IMR-90 (cell line): ENCODE data around the gene CHAT. TPM values are rescaled to one million over a fixed set of nuclear protein-coding genes. Genes with fewer than 3 reads are reported as not detected.

ENCODE experiments used
- ATAC-seq: fragments of 200-7000 bp; cut with Tn5 transposase; 2 replicates; pipeline ENCODE4 v1.9.1; 2020; ENCODE audit warnings: low read depth, mild to moderate bottlenecking, moderate library complexity
- BruUV-seq: library from RNA; stranded (reverse); fragments of 400-500 nt; replicated peaks from 2 replicates; lab custom pipeline; 2021; lab: Mats Ljungman, UMichigan
- CTCF ChIA-PET: fragments of 300-600 bp; formaldehyde crosslinking; extraction: SDS; loops from one replicate; lab custom pipeline; 2021; ENCODE audit warnings: antibody characterized with exemption; lab: Yijun Ruan, JAX
- POLR2A ChIA-PET: fragments of 300-600 bp; sonication (Branson Sonifier 250); formaldehyde crosslinking; loops from one replicate; lab custom pipeline; 2022; ENCODE audit warnings: antibody characterized with exemption; ENCODE audit not compliant: unreplicated experiment; lab: Charles Lee
- DNase-seq: peaks from one replicate; pipeline ENCODE4 v3.0.0; 2013
- H2AFZ ChIP-seq: replicated peaks from 2 replicates; pipeline ENCODE3; 2013; ENCODE audit warnings: low read length, mild to moderate bottlenecking; ENCODE audit not compliant: poor library complexity
- H2AK5ac ChIP-seq: 2 replicates; pipeline ENCODE4 v1.6.1; 2013; ENCODE audit warnings: low read depth, low read length, inconsistent platforms
- H2AK9ac ChIP-seq: replicated peaks from 2 replicates; pipeline ENCODE3; 2013; ENCODE audit warnings: mild to moderate bottlenecking, low read depth, low read length, moderate library complexity; ENCODE audit not compliant: poor library complexity
- H2BK120ac ChIP-seq: 2 replicates; pipeline ENCODE4 v1.6.1; 2013; ENCODE audit warnings: low read depth, low read length, inconsistent platforms
- H2BK15ac ChIP-seq: 3 replicates; pipeline ENCODE4 v1.6.1; 2013; ENCODE audit warnings: low read depth, low read length, inconsistent platforms
- H2BK20ac ChIP-seq: 2 replicates; pipeline ENCODE4 v1.6.1; 2013; ENCODE audit warnings: low read depth, mild to moderate bottlenecking, inconsistent platforms, low read length, moderate library complexity
- H2BK5ac ChIP-seq: 2 replicates; pipeline ENCODE4 v1.6.1; 2013; ENCODE audit warnings: mild to moderate bottlenecking, low read depth, low read length, inconsistent platforms; ENCODE audit not compliant: poor library complexity, severe bottlenecking
- H3K14ac ChIP-seq: replicated peaks from 2 replicates; pipeline ENCODE4 v1.6.1; 2013; ENCODE audit warnings: low read depth, low read length, inconsistent platforms
- H3K18ac ChIP-seq: 2 replicates; pipeline ENCODE4 v1.6.1; 2013; ENCODE audit warnings: low read depth, low read length, control low read depth
- H3K23ac ChIP-seq: 2 replicates; pipeline ENCODE4 v1.6.1; 2013; ENCODE audit warnings: low read depth, low read length, inconsistent platforms
- H3K27ac ChIP-seq: 2 replicates; pipeline ENCODE4 v1.5.1; 2013; ENCODE audit warnings: mild to moderate bottlenecking, control low read depth, low read length; ENCODE audit not compliant: insufficient read depth
- H3K27me3 ChIP-seq: 2 replicates; pipeline ENCODE4 v1.6.1; 2013; ENCODE audit warnings: low read length; ENCODE audit not compliant: control insufficient read depth, insufficient read depth
- H3K36me3 ChIP-seq: 2 replicates; pipeline ENCODE4 v1.6.1; 2013; ENCODE audit warnings: low read length, mixed read lengths; ENCODE audit not compliant: control insufficient read depth, insufficient read depth
- H3K4ac ChIP-seq: 2 replicates; pipeline ENCODE4 v1.6.1; 2013; ENCODE audit warnings: low read depth, low read length, inconsistent platforms
- H3K4me1 ChIP-seq: 2 replicates; pipeline ENCODE4 v1.6.1; 2013; ENCODE audit warnings: low read length, mixed read lengths; ENCODE audit not compliant: control insufficient read depth, insufficient read depth
- H3K4me2 ChIP-seq: 2 replicates; pipeline ENCODE4 v1.6.1; 2013; ENCODE audit warnings: low read depth, mild to moderate bottlenecking, control low read depth, low read length, moderate library complexity
- H3K4me3 ChIP-seq: 2 replicates; pipeline ENCODE4 v1.5.1; 2013; ENCODE audit warnings: low read depth, mild to moderate bottlenecking, control low read depth, low read length, moderate library complexity; ENCODE audit not compliant: insufficient read depth
- H3K56ac ChIP-seq: 2 replicates; pipeline ENCODE4 v1.6.1; 2013; ENCODE audit warnings: low read length, inconsistent platforms; ENCODE audit not compliant: insufficient read depth; ENCODE audit errors: extremely low read depth
- H3K79me1 ChIP-seq, 2 experiments: 2 replicates each; pipeline ENCODE4 v1.6.1; 2013; ENCODE audit warnings: low read length in 2 of 2, inconsistent platforms in 1 of 2, low read depth in 1 of 2
- H3K9ac ChIP-seq: 2 replicates; pipeline ENCODE4 v1.6.1; 2013; ENCODE audit warnings: low read depth, low read length, control low read depth
- H3K9me1 ChIP-seq: 2 replicates; pipeline ENCODE4 v1.6.1; 2013; ENCODE audit warnings: low read length, inconsistent platforms; ENCODE audit not compliant: insufficient read depth
- H3K9me3 ChIP-seq: 2 replicates; pipeline ENCODE4 v1.6.1; 2013; ENCODE audit warnings: low read length; ENCODE audit not compliant: control insufficient read depth, insufficient read depth
- H4K20me1 ChIP-seq: 2 replicates; pipeline ENCODE4 v1.6.1; 2013; ENCODE audit warnings: low read length, inconsistent platforms; ENCODE audit not compliant: insufficient read depth
- H4K5ac ChIP-seq: 2 replicates; pipeline ENCODE4 v1.6.1; 2013; ENCODE audit warnings: mild to moderate bottlenecking, low read depth, low read length, control low read depth
- H4K8ac ChIP-seq, 2 experiments: 2 replicates each; pipeline ENCODE4 v1.6.1; 2013; ENCODE audit warnings: low read depth in 2 of 2, low read length in 2 of 2, control low read depth in 1 of 2, inconsistent platforms in 1 of 2
- H4K91ac ChIP-seq: 2 replicates; pipeline ENCODE4 v1.6.1; 2013; ENCODE audit warnings: low read depth, low read length, inconsistent platforms; ENCODE audit not compliant: insufficient read depth
- BHLHE40 ChIP-seq: fragments of 150-350 bp; IDR thresholded peaks from 2 replicates; pipeline ENCODE4 v1.6.1; 2016; ENCODE audit warnings: mild to moderate bottlenecking, low read depth, low read length
- CHD1 ChIP-seq: IDR thresholded peaks from 2 replicates; pipeline ENCODE4 v1.6.1; 2012; ENCODE audit warnings: low read depth, low read length, improper control_type of control experiment
- MXI1 ChIP-seq: IDR thresholded peaks from 2 replicates; pipeline ENCODE4 v1.6.1; 2012; ENCODE audit warnings: low read depth, mild to moderate bottlenecking, low read length, moderate library complexity, borderline replicate concordance
- POLR2A ChIP-seq: IDR thresholded peaks from 2 replicates; pipeline ENCODE4 v1.6.1; 2012; ENCODE audit warnings: mild to moderate bottlenecking, low read depth, low read length
- RFX5 ChIP-seq: IDR thresholded peaks from 2 replicates; pipeline ENCODE4 v1.8.0; 2012; ENCODE audit warnings: low read depth, mild to moderate bottlenecking, low read length, moderate library complexity
- SMC3 ChIP-seq: fragments of 150-350 bp; IDR thresholded peaks from 2 replicates; pipeline ENCODE4 v1.6.1; 2016; ENCODE audit warnings: low read depth, mild to moderate bottlenecking, antibody characterized with exemption, low read length, moderate library complexity
- WGBS, 2 experiments: methylation state at CpG; one replicate each; pipeline versions ENCODE4 v1.1.5 to v1.1.7; 2013; ENCODE audit warnings: missing lambda C conversion rate in 2 of 2; ENCODE audit not compliant: insufficient read length in 1 of 2; ENCODE audit errors: extremely low coverage in 2 of 2; 5-methylcytosine and 5-hydroxymethylcytosine counted together
- dilution Hi-C: fragments of 300-500 bp; cut with HindIII; formaldehyde crosslinking; loops from one replicate; pipeline ENCODE4 v1.14.3; 2018; ENCODE audit warnings: low sequenced_read_pairs; ENCODE audit not compliant: unreplicated experiment
- in situ Hi-C: fragments of 300-500 bp; cut with MboI; formaldehyde crosslinking; loops from 3 replicates; pipeline ENCODE4 v1.14.3; 2019; ENCODE audit warnings: low sequenced_read_pairs, inconsistent platforms, mixed read lengths
- intact Hi-C: fragments of 100-400 bp; cut with micrococcal nuclease; formaldehyde crosslinking; loops from 2 replicates; pipeline ENCODE4 v1.10.0; 2022
- polyA plus RNA-seq, 3 experiments: library from polyadenylated mRNA; depleted of rRNA; stranded (reverse); fragments of >200 nt; gene quantifications; 2 replicates each; pipeline ENCODE4 v1.2.3, GENCODE V29; 2012; ENCODE audit warnings: low replicate concordance in 1 of 3
- total RNA-seq: library from RNA; depleted of rRNA; stranded (reverse); fragments of >200 nt; gene quantifications from 2 replicates; pipeline ENCODE4 v1.2.3, GENCODE V29; 2012

Gene CHAT
- total and polyA plus RNA-seq, 2 of the 4 experiments (the other 2 are of a cell fraction) = not detected

DNA sequence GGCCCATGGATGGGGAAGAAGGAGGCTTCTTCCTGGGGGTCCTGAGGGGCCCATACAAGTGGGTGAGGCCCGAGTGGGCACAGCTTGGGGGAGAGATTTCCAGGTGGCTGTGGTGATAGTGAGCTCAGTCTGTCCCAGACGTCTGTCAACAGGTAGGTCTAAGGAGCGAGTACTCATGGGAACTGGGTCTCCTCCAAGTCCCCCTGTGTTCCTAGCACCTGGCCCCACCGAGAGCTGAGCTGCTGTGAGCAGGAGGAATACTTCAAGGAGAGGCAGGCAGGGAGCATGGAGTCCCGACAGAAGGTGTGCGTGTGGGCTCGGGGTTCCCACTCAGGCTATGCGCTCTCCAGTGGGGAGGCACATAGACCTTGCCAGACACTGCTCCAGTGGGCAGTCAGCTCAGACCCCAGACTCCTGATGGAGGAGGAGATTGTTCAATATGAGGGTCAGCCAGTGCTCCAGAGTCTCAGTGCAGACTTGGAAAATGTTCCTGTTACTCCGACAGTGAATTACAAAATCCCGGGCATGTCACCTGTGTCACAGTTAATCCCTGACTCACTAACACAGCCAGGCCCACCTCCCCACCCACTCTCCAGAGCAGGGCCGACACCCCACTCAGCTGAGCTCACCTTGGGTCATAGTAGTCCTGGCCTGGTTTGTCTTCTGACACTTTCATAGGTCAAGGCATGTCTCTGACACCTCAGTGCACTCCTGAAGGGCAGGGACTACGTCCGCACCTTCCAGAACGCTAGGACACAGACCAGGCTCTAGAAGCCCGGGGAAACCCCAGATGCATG lies 37.4 kb downstream of the CHAT start:
- no peak overlapping the region for H2AK5ac ChIP-seq
- no peaks in the 10 kb centered on the region for H3K36me3 ChIP-seq
- in situ Hi-C loops = no loop called here
- intact Hi-C loops = no loop called here
- no peak overlapping the region for H3K4me3 ChIP-seq
- H4K5ac ChIP-seq = no peak overlapping the region
- no peak overlapping the region for H2BK15ac ChIP-seq
- H3K4ac ChIP-seq = no peak overlapping the region
- H3K14ac ChIP-seq = no peak overlapping the region
- H3K27me3 ChIP-seq = peaks cover 11% of the 10 kb centered on the region
- no peak overlapping the region for H2AK9ac ChIP-seq
- H4K8ac ChIP-seq = no peak overlapping the region
- dilution Hi-C loops = no loop called here
- H3K4me1 ChIP-seq = no peaks in the 10 kb centered on the region
- ATAC-seq = no peak
- no peaks in the 10 kb centered on the region for H3K79me1 ChIP-seq
- no peaks in the 10 kb centered on the region for H4K20me1 ChIP-seq
- H4K91ac ChIP-seq = no peak overlapping the region
- no peak overlapping the region for H2BK120ac ChIP-seq
- H3K23ac ChIP-seq = no peak overlapping the region
- BruUV-seq = no TSS peak
- no peak for TF ChIP-seq POLR2A
- TF ChIP-seq CHD1 = no peak
- no peak for TF ChIP-seq BHLHE40
- no peak for TF ChIP-seq RFX5
- TF ChIP-seq SMC3 = no peak
- no peak for TF ChIP-seq MXI1
- ChIA-PET CTCF (interaction anchor here (0.6 kb wide), 1 partner anchor 136 kb away, joined by 4 read pairs; no protein-coding TSS in a partner anchor), POLR2A (no interaction called here)
- no peak overlapping the region for H3K27ac ChIP-seq
- H2BK20ac ChIP-seq = no peak overlapping the region
- no peak overlapping the region for H2AFZ ChIP-seq
- no peak overlapping the region for H2BK5ac ChIP-seq
- H3K18ac ChIP-seq = no peak overlapping the region
- no peak overlapping the region for H3K56ac ChIP-seq
- H3K4me2 ChIP-seq = no peak overlapping the region
- H3K9ac ChIP-seq = no peak overlapping the region
- WGBS, 2 experiments = 67% methylated on average over 7 of the region's 15 CpGs; no CpG with 5 or more reads in 1 of the 2 experiments
- no peak for DNase-seq
- no peaks in the 10 kb centered on the region for H3K9me3 ChIP-seq
- no peaks in the 10 kb centered on the region for H3K9me1 ChIP-seq
